Suprapubic skin (tissue), 4 donors: Measurements from ENCODE around the gene TBCE.

Source experiments
- CTCF ChIP-seq, 2 donors: fragments of 200-600 bp in 1 of 2; fragments of 450-650 bp in 1 of 2; sonication (generic) in 1 of 2; IDR thresholded peaks; one replicate each; pipeline ENCODE4 v1.5.1; 2016 to 2019; ENCODE audit warnings: antibody characterized with exemption in 2 of 2, mild to moderate bottlenecking in 1 of 2, moderate library complexity in 1 of 2
- EP300 ChIP-seq: sonication (generic); formaldehyde crosslinking; IDR thresholded peaks from one replicate; pipeline ENCODE4 v1.6.1; 2017; ENCODE audit warnings: antibody characterized with exemption
- POLR2A ChIP-seq, 2 donors: fragments of 450-650 bp; IDR thresholded peaks; one replicate each; pipeline ENCODE4 v1.6.1; 2017; ENCODE audit warnings: antibody characterized with exemption in 2 of 2, mild to moderate bottlenecking in 2 of 2, moderate library complexity in 2 of 2
- POLR2AphosphoS5 ChIP-seq, 3 donors: sonication (generic); formaldehyde crosslinking; IDR thresholded peaks; one replicate each; pipeline ENCODE4 v1.6.1; 2017; ENCODE audit warnings: antibody characterized with exemption in 3 of 3

GRCh38 chr1:235351898-235352297 is 15.3 kb upstream of the TBCE start:
- no peak for TF ChIP-seq CTCF (IDR thresholded peaks at IDR 0.05)
- no peak for TF ChIP-seq POLR2A (IDR thresholded peaks at IDR 0.05)
- no peak for TF ChIP-seq POLR2AphosphoS5 (IDR thresholded peaks at IDR 0.05)
- TF ChIP-seq EP300: no peak
